ENCODE measurements around the gene PCOLCE2. TPM values are rescaled to one million over a fixed set of nuclear protein-coding genes. Genes with fewer than 3 reads are reported as not detected.
A peak's percentile ranks its signal among the peaks of the same experiment; 100 is the strongest.

Gene PCOLCE2
- total RNA-seq, 1 donor from 2014 or later = 7.7 TPM

DNA sequence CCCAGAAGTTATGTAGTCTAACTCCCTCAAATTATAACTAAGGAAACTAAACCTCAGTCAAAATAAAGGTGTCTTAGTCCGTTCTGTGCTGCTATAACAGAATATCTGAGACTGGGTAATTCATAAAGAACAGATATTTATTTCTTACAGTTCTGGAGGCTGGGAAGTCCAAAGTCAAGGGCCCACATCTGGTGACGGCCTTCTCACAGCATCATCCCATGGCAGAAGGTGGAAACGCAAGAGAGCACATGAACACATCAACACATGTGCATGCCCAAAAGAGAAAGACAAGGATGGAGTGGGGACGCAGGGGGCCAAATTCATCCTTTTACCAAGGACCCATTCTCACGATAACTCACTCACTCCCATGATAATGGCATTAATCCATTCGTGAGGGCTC lies 73.1 kb downstream of the PCOLCE2 start:
- DNase-seq (ENCODE audit: low read depth) = no peak
- no peak for TF ChIP-seq CTCF (conservative IDR thresholded peaks at IDR 0.05; ENCODE audit: low read depth, low read length)
- no peak overlapping the region for H3K4me3 ChIP-seq (ENCODE audit: low read depth, low read length)

GRCh38 chr3:142809259-142809658 lies 79.6 kb downstream of the PCOLCE2 start:
- no peak overlapping the region for H3K4me3 ChIP-seq (ENCODE audit: low read depth, low read length)
- no peak for DNase-seq (ENCODE audit: low read depth)
- no peak for TF ChIP-seq CTCF (conservative IDR thresholded peaks at IDR 0.05; ENCODE audit: low read depth, low read length)

GRCh38 chr3:142808103-142808917 lies 80.6 kb downstream of the PCOLCE2 start:
- TF ChIP-seq CTCF (conservative IDR thresholded peaks at IDR 0.05; ENCODE audit: low read depth, low read length) = no peak
- DNase-seq (ENCODE audit: low read depth) = peak; percentile 4
- no peak overlapping the region for H3K4me3 ChIP-seq (ENCODE audit: low read depth, low read length)

DNA sequence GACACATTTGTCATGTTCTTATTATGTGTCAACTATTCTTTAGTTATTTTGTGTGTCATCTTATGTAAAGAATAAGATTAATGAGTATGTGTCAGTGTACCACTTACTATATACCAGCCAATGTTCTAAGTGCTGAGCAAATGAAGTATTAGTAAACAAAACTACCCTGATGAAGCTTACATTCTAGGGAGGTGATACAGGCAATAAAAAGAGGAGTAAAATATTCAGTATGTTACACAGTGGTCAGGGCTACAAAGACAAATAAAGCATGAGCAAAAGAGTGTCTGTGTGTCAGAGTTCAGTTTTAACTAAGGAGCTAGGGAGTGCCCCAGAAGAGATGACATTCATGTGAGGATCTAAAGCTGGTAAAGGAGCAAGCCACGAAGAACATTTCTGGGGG lies 86.0 kb downstream of the PCOLCE2 start:
- no peak for TF ChIP-seq CTCF (conservative IDR thresholded peaks at IDR 0.05; ENCODE audit: low read depth, low read length)
- H3K4me3 ChIP-seq (ENCODE audit: low read depth, low read length) = no peak overlapping the region
- DNase-seq (ENCODE audit: low read depth) = no peak

DNA sequence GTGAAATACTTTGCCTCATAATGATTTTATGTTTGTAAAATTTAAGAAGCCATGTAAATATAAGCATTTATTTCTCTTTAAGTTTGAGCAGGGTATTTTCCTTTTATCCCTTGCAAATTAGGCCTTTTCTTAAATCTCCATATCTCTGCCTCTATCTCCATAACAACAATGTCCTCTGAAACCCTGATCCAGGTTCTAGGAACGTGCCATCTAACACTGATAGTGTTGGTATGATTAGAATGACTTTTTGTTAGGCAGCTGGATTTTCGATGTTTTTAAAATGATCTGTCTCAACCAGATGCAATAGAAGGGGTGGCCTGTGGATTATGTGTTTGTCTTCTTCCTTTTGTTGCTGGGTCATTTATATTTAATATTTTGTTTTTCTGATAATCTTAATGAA lies 87.1 kb downstream of the PCOLCE2 start:
- no peak for DNase-seq (ENCODE audit: low read depth)

GRCh38 chr3:142796823-142797222 lies 92.1 kb downstream of the PCOLCE2 start:
- no peak overlapping the region for H3K4me3 ChIP-seq (ENCODE audit: low read depth, low read length)
- no peak for DNase-seq (ENCODE audit: low read depth)
- TF ChIP-seq CTCF (conservative IDR thresholded peaks at IDR 0.05; ENCODE audit: low read depth, low read length) = no peak

More for the DNA sequence above, 87.1 kb downstream of the PCOLCE2 start:
- TF ChIP-seq CTCF (conservative IDR thresholded peaks at IDR 0.05; ENCODE audit: low read depth, low read length) = no peak
- H3K4me3 ChIP-seq (ENCODE audit: low read depth, low read length) = no peak overlapping the region

- TF ChIP-seq CTCF (conservative IDR thresholded peaks at IDR 0.05; ENCODE audit: low read depth, low read length) = no peak
- no peak for DNase-seq (ENCODE audit: low read depth)
- no peak overlapping the region for H3K4me3 ChIP-seq (ENCODE audit: low read depth, low read length)
Observed at GRCh38 chr3:142795332-142795731, 93.6 kb downstream of the PCOLCE2 start.

All from epithelial cell of proximal tubule (primary cell).